ENCODE results near the gene CHPT1. TPM values are rescaled to one million over a fixed set of nuclear protein-coding genes. Genes with fewer than 3 reads are reported as not detected.
A peak's percentile ranks its signal among the peaks of the same experiment; 100 is the strongest.

CHPT1 gene
- total RNA-seq, 2 experiments from 2014 or later, result 15.2 to 15.8 TPM

- ATAC-seq (no peak), DNase-seq (no peak)
- ChIA-PET CTCF (no interaction called here), POLR2A (no interaction called here)
- no peak for TF ChIP-seq CTCF (IDR thresholded peaks at IDR 0.05)
- H3K9me3 Mint-ChIP-seq, result no peaks in the 10 kb centered on the region
- no peak overlapping the region for H3K27ac Mint-ChIP-seq
- peaks cover 11% of the 10 kb centered on the region for H3K36me3 Mint-ChIP-seq (ENCODE audit: low read depth)
- no peak overlapping the region for H3K4me3 Mint-ChIP-seq
- intact Hi-C loops (cut with micrococcal nuclease), result loop anchor here (10.0 kb wide), 1 partner anchor 246 kb away; no protein-coding TSS in a partner anchor
- no peaks in the 10 kb centered on the region for H3K27me3 Mint-ChIP-seq
- peaks cover 10% of the 10 kb centered on the region for H3K4me1 Mint-ChIP-seq (ENCODE audit: low read depth)
Measured at GRCh38 chr12:101740566-101740965, 43.1 kb downstream of the CHPT1 start.

GRCh38 chr12:101740980-101741379 is 43.5 kb downstream of the CHPT1 start:
- no peaks in the 10 kb centered on the region for H3K9me3 Mint-ChIP-seq
- no peak overlapping the region for H3K27ac Mint-ChIP-seq
- ChIA-PET POLR2A (no interaction called here), CTCF (no interaction called here)
- ATAC-seq (no peak), DNase-seq (no peak)
- no peaks in the 10 kb centered on the region for H3K27me3 Mint-ChIP-seq
- H3K4me1 Mint-ChIP-seq (ENCODE audit: low read depth), result peaks cover 10% of the 10 kb centered on the region
- intact Hi-C loops (cut with micrococcal nuclease), result loop anchor here (10.0 kb wide), 1 partner anchor 246 kb away; no protein-coding TSS in a partner anchor
- H3K36me3 Mint-ChIP-seq (ENCODE audit: low read depth), result peaks cover 11% of the 10 kb centered on the region
- no peak overlapping the region for H3K4me3 Mint-ChIP-seq
- no peak for TF ChIP-seq CTCF (IDR thresholded peaks at IDR 0.05)

- ChIA-PET POLR2A (no interaction called here), CTCF (interaction anchor here (1.0 to 1.3 kb wide), 2 partner anchors 16 to 97 kb away, joined by 3 to 7 read pairs; no protein-coding TSS in a partner anchor)
- Mint-ChIP-seq H3K4me3 (no peak overlapping the region), H3K27ac (peak overlapping the region; percentile 53), H3K9me3 (no peaks in the 10 kb centered on the region), H3K4me1 (ENCODE audit: low read depth) (peaks cover 10% of the 10 kb centered on the region), H3K27me3 (no peaks in the 10 kb centered on the region), H3K36me3 (ENCODE audit: low read depth) (peaks cover 22% of the 10 kb centered on the region)
- ATAC-seq (no peak), DNase-seq (no peak)
- intact Hi-C loops (cut with micrococcal nuclease), result loop anchor here (10.0 kb wide), 1 partner anchor 248 kb away; no protein-coding TSS in a partner anchor
- no peak for TF ChIP-seq CTCF (IDR thresholded peaks at IDR 0.05)
Measured at GRCh38 chr12:101743242-101743641, 45.8 kb downstream of the CHPT1 start.

DNA sequence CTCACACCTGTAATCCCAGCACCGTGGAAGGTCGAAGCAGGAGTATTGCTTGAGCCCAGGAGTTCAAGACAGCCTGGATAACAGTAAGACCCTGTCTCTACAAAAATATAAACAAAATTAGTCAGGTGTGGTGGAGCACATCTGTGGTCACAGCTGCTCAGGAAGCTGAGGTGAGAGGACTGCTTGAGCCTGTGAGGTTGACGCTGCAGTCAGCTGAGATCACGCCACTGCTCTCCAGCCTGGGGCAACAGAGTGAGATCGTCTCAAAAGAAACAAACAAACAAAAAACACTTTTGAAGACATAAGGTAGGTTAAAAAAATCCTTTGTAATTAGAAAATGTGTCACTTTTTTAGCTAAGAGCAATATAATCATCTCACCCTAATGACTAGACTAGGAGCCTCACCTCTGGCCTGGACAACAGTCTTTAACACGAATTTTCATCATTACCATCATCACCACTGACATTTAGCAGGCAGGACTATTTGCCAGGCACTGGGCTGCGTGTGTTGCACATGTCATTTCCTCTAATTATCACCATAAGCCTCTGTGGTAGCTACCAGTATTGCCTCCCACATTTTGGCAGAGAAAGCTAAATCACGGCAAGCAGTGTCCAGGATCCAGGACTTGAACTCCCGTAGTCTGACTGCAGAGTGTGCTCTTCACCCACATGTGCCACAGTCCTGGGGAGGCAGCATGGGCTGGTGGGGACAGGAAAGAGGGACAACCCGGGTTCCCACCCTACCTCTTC is 46.5 kb downstream of the CHPT1 start:
- Mint-ChIP-seq H3K9me3 (no peaks in the 10 kb centered on the region), H3K27ac (peak overlapping the region; percentile 53), H3K27me3 (no peaks in the 10 kb centered on the region), H3K4me3 (no peak overlapping the region), H3K4me1 (ENCODE audit: low read depth) (peaks cover 10% of the 10 kb centered on the region), H3K36me3 (ENCODE audit: low read depth) (peaks cover 24% of the 10 kb centered on the region)
- peak; percentile 61 for ATAC-seq
- ChIA-PET POLR2A (no interaction called here), CTCF (interaction anchor here (0.8 to 1.5 kb wide), 6 partner anchors 12 to 329 kb away, joined by 3 to 7 read pairs (median 3); no protein-coding TSS in a partner anchor)
- TF ChIP-seq CTCF (IDR thresholded peaks at IDR 0.05), result no peak
- peak; percentile 21 for DNase-seq
- intact Hi-C loops (cut with micrococcal nuclease), result loop anchor here (10.0 kb wide), 1 partner anchor 249 kb away; no protein-coding TSS in a partner anchor

GRCh38 chr12:101745481-101745880 is 48.0 kb downstream of the CHPT1 start:
- no peak for DNase-seq
- intact Hi-C loops (cut with micrococcal nuclease), result loop anchor here (10.0 kb wide), 1 partner anchor 251 kb away; no protein-coding TSS in a partner anchor
- no peak for ATAC-seq
- H3K4me3 Mint-ChIP-seq, result no peak overlapping the region
- ChIA-PET POLR2A (no interaction called here), CTCF (interaction anchor here (1.1 to 1.5 kb wide), 3 partner anchors 12 to 75 kb away, joined by 3 to 4 read pairs (median 3); no protein-coding TSS in a partner anchor)
- no peaks in the 10 kb centered on the region for H3K9me3 Mint-ChIP-seq
- no peak for TF ChIP-seq CTCF (IDR thresholded peaks at IDR 0.05)
- no peak overlapping the region for H3K27ac Mint-ChIP-seq
- H3K36me3 Mint-ChIP-seq (ENCODE audit: low read depth), result peaks cover 29% of the 10 kb centered on the region
- no peaks in the 10 kb centered on the region for H3K27me3 Mint-ChIP-seq
- peaks cover 10% of the 10 kb centered on the region for H3K4me1 Mint-ChIP-seq (ENCODE audit: low read depth)

Data from activated CD8-positive, alpha-beta T cell treated with anti-CD3 and anti-CD28 coated beads for 36 hours (primary cell).